Uterus (tissue), 4 donors: Measurements from ENCODE around the gene FAM114A1. TPM values are rescaled to one million over a fixed set of nuclear protein-coding genes. Genes with fewer than 3 reads are reported as not detected.
"Not testable (repeated sequence)": the region's sequence is repeated elsewhere in the genome, so short reads cannot be mapped to it uniquely, and the experiment has no call there.

Source experiments
- DNase-seq, 2 donors: peaks; one replicate each; pipeline ENCODE4 v3.0.0-alpha.2; 2019 to 2020
- H3K27ac ChIP-seq, 2 donors: fragments of 200-600 bp; sonication (generic); 1 replicate in 1 of 2; 2 replicates in 1 of 2; pipeline ENCODE4 v1.5.1; 2016 to 2018
- H3K27me3 ChIP-seq, 2 donors: fragments of 200-600 bp; sonication (generic); one replicate each; pipeline ENCODE4 v1.5.1; 2018 to 2019; ENCODE audit warnings: control low read depth in 1 of 2
- H3K36me3 ChIP-seq, 2 donors: fragments of 200-600 bp; sonication (generic); one replicate each; pipeline ENCODE4 v1.5.1; 2019; ENCODE audit warnings: control low read depth in 1 of 2
- H3K4me1 ChIP-seq, 2 donors: fragments of 200-600 bp; sonication (generic); one replicate each; pipeline ENCODE4 v1.5.1; 2018 to 2019; ENCODE audit warnings: control low read depth in 1 of 2
- H3K4me3 ChIP-seq, 2 donors: fragments of 200-600 bp; sonication (generic); 1 replicate in 1 of 2; 2 replicates in 1 of 2; pipeline ENCODE4 v1.5.1; 2018 to 2019; ENCODE audit warnings: mild to moderate bottlenecking in 1 of 2
- H3K9me3 ChIP-seq, 2 donors: fragments of 200-600 bp; sonication (generic); one replicate each; pipeline ENCODE4 v1.5.1; 2019; ENCODE audit warnings: control low read depth in 1 of 2
- CTCF ChIP-seq, 4 experiments: fragments of 200-600 bp in 2 of 4; fragments of 450-650 bp in 2 of 4; sonication (generic) in 2 of 4; IDR thresholded peaks; one replicate each; pipeline ENCODE4 v1.5.1; 2016 to 2019; ENCODE audit warnings: antibody characterized with exemption in 4 of 4, mild to moderate bottlenecking in 2 of 4, moderate library complexity in 1 of 4
- POLR2A ChIP-seq, 2 donors: fragments of 450-650 bp; IDR thresholded peaks; one replicate each; pipeline ENCODE4 v1.6.1; 2016; ENCODE audit warnings: antibody characterized with exemption in 2 of 2, mild to moderate bottlenecking in 1 of 2, moderate library complexity in 1 of 2
- intact Hi-C: fragments of 100-400 bp; cut with DNase I; formaldehyde crosslinking; loops from one replicate; pipeline ENCODE4 v1.15.1; 2023; ENCODE audit warnings: low total_unique reads
- total RNA-seq, 4 donors: library from RNA; depleted of rRNA in 3 of 4; stranded (reverse); fragments of >200 nt in 3 of 4; gene quantifications; one replicate each; pipeline versions ENCODE4 v1.1.0 to v1.2.4, GENCODE V29; 2014 to 2023
- donor health status: DM: yes; HTN: yes; CAD: no.

Gene FAM114A1
- total RNA-seq, 4 donors from 2014 or later: 41.2 to 273 (median 52.7) TPM

GRCh38 chr4:38985410-38986100 is 117.9 kb downstream of the FAM114A1 start:
- Histone ChIP-seq H3K27me3 (no peaks in the 10 kb centered on the region), H3K36me3 (no peaks in the 10 kb centered on the region), H3K27ac (no peak overlapping the region), H3K4me3 (no peak overlapping the region), H3K4me1 (no peaks in the 10 kb centered on the region), H3K9me3 (no peaks in the 10 kb centered on the region)
- intact Hi-C loops: no loop called here
- DNase-seq: no peak
- TF ChIP-seq POLR2A (IDR thresholded peaks at IDR 0.05) (no peak), CTCF (IDR thresholded peaks at IDR 0.05) (no peak)

GRCh38 chr4:38987491-38987890 is 119.9 kb downstream of the FAM114A1 start:
- no peak for TF ChIP-seq POLR2A (IDR thresholded peaks at IDR 0.05)
- TF ChIP-seq CTCF (IDR thresholded peaks at IDR 0.05): no peak
- H3K4me3 ChIP-seq: no peak overlapping the region
- H3K36me3 ChIP-seq: no peaks in the 10 kb centered on the region
- no peak for DNase-seq
- intact Hi-C loops: no loop called here
- no peak overlapping the region for H3K27ac ChIP-seq
- no peaks in the 10 kb centered on the region for H3K27me3 ChIP-seq
- H3K9me3 ChIP-seq: no peaks in the 10 kb centered on the region
- H3K4me1 ChIP-seq: no peaks in the 10 kb centered on the region

- H3K36me3 ChIP-seq, intact Hi-C loops, H3K4me3 ChIP-seq, H3K9me3 ChIP-seq, DNase-seq, H3K27ac ChIP-seq, H3K27me3 ChIP-seq, H3K4me1 ChIP-seq: not testable (repeated sequence)
Measured at GRCh38 chr4:38988353-38988752, 120.7 kb downstream of the FAM114A1 start.

- Histone ChIP-seq H3K27me3 (no peaks in the 10 kb centered on the region), H3K36me3 (no peaks in the 10 kb centered on the region), H3K27ac (no peak overlapping the region), H3K9me3 (no peaks in the 10 kb centered on the region), H3K4me1 (no peaks in the 10 kb centered on the region), H3K4me3 (no peak overlapping the region)
- intact Hi-C loops: no loop called here
- no peak for TF ChIP-seq POLR2A (IDR thresholded peaks at IDR 0.05)
- TF ChIP-seq CTCF (IDR thresholded peaks at IDR 0.05): no peak
- no peak for DNase-seq
Measured at GRCh38 chr4:38989487-38989886, 121.9 kb downstream of the FAM114A1 start.

- TF ChIP-seq POLR2A (IDR thresholded peaks at IDR 0.05) (no peak), CTCF (IDR thresholded peaks at IDR 0.05) (no peak)
- no peak for DNase-seq
- intact Hi-C loops: no loop called here
Measured at GRCh38 chr4:38990241-38990640, 122.6 kb downstream of the FAM114A1 start.

GRCh38 chr4:38993683-38994082 is 126.1 kb downstream of the FAM114A1 start:
- TF ChIP-seq CTCF (IDR thresholded peaks at IDR 0.05) (no peak), POLR2A (IDR thresholded peaks at IDR 0.05) (no peak)
- H3K9me3 ChIP-seq: no peaks in the 10 kb centered on the region
- intact Hi-C loops: no loop called here

More at GRCh38 chr4:38990241-38990640, 122.6 kb downstream of the FAM114A1 start:
- Histone ChIP-seq H3K36me3 (no peaks in the 10 kb centered on the region), H3K27me3 (no peaks in the 10 kb centered on the region), H3K4me1 (no peaks in the 10 kb centered on the region), H3K9me3 (no peaks in the 10 kb centered on the region), H3K4me3 (no peak overlapping the region), H3K27ac (no peak overlapping the region)

More at GRCh38 chr4:38993683-38994082, 126.1 kb downstream of the FAM114A1 start:
- Histone ChIP-seq H3K4me1 (no peaks in the 10 kb centered on the region), H3K36me3 (no peaks in the 10 kb centered on the region), H3K27ac (no peak overlapping the region), H3K4me3 (no peak overlapping the region), H3K27me3 (no peaks in the 10 kb centered on the region)
- no peak for DNase-seq
